Activated T-cell treated with anti-CD3 and anti-CD28 coated beads, Interleukin-2, amount 50 U/mL, for 72 hours (primary cell): ENCODE measurements around the gene ACY1. TPM values are rescaled to one million over a fixed set of nuclear protein-coding genes. Genes with fewer than 3 reads are reported as not detected.

ENCODE experiments used
- ATAC-seq, 2 donors: fragments of 150-1000 bp; cut with Tn5 transposase; replicated peaks in 1 of 2; 2 replicates each; pipeline ENCODE4 v1.10.0; 2021; ENCODE audit warnings: moderate library complexity in 2 of 2, mild to moderate bottlenecking in 1 of 2
- DNase-seq, 2 donors: peaks; one replicate each; pipeline ENCODE4 v3.0.0; 2021 to 2022; ENCODE audit warnings: mixed read lengths in 1 of 2
- H3K27ac Mint-ChIP-seq: one replicate; pipeline ENCODE4 v1.8.0; 2022; ENCODE audit warnings: mild to moderate bottlenecking, moderate library complexity, mixed read lengths
- H3K27me3 Mint-ChIP-seq: one replicate; pipeline ENCODE4 v1.8.0; 2022; ENCODE audit warnings: low read depth, mixed read lengths
- H3K36me3 Mint-ChIP-seq, 2 donors: one replicate each; pipeline ENCODE4 v1.8.0; 2022; ENCODE audit warnings: mixed read lengths in 2 of 2, mild to moderate bottlenecking in 1 of 2; ENCODE audit not compliant: insufficient read depth in 2 of 2
- H3K4me1 Mint-ChIP-seq: one replicate; pipeline ENCODE4 v1.8.0; 2022; ENCODE audit warnings: low read depth, mixed read lengths
- H3K4me3 Mint-ChIP-seq, 2 donors: one replicate each; pipeline ENCODE4 v1.8.0; 2022; ENCODE audit warnings: mild to moderate bottlenecking in 2 of 2, mixed read lengths in 2 of 2, moderate library complexity in 2 of 2
- H3K9me3 Mint-ChIP-seq, 2 donors: one replicate each; pipeline ENCODE4 v1.8.0; 2022; ENCODE audit warnings: mixed read lengths in 2 of 2
- total RNA-seq, 2 donors: library from RNA; stranded (reverse); gene quantifications; one replicate each; pipeline ENCODE4 v1.2.3, GENCODE V29; 2022

Gene ACY1
- total RNA-seq, 2 donors from 2014 or later = 30.2 to 42.4 TPM

DNA sequence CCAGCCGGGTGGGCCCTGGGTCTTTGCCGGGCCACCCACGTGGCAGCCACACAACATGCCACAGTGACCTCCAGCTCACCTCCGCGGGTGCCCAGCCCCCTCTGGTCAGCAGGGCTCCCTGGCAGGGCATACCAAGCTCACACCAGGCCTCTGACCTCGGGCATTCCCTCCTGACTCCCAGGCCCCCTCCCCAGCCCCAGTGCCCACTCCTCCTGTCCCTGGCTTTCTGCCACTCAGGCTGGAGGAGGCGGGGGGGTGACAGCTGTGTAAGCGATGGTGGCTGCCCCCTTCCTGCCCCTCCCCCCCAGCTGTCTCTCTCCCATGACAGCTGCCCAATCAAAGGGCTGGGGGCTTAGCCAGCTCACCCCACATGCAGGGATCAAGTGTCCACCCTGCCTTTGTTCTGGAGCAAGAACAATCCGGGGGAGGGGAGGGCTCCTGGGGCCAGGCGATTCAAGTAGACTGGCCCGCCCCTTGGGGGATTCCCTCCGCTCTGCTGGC is 19.3 kb upstream of the ACY1 start:
- Mint-ChIP-seq H3K27ac (no peak overlapping the region), H3K9me3 (no peaks in the 10 kb centered on the region), H3K27me3 (peaks cover 6% of the 10 kb centered on the region), H3K4me3 (no peak overlapping the region), H3K36me3 (no peaks in the 10 kb centered on the region), H3K4me1 (peaks cover 15% of the 10 kb centered on the region)
- DNase-seq (no peak), ATAC-seq (no peak)

DNA sequence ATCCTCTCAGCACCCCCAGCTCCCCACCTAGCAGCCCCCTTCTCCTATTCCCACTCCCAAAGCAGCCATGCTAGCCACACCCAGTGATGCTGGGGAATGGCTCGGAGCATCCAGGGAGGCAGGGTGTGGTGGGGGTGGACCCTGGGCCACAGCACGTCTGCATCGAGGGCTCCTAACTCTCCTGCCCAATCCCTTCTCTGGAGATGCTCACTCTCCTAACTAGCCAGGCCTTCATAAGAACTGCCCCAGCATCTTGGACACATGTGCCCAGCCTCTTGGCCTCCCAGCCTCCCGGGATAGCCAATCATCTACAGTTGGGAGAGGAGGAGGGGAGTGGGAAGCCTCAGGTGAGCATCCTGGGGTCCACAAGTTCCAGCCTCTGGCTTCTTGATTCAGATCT is 18.8 kb upstream of the ACY1 start:
- H3K4me1 Mint-ChIP-seq = peaks cover 17% of the 10 kb centered on the region
- no peaks in the 10 kb centered on the region for H3K36me3 Mint-ChIP-seq
- H3K27ac Mint-ChIP-seq = no peak overlapping the region
- H3K9me3 Mint-ChIP-seq = no peaks in the 10 kb centered on the region
- DNase-seq = no peak
- H3K4me3 Mint-ChIP-seq = no peak overlapping the region
- H3K27me3 Mint-ChIP-seq = peaks cover 6% of the 10 kb centered on the region
- no peak for ATAC-seq

DNA sequence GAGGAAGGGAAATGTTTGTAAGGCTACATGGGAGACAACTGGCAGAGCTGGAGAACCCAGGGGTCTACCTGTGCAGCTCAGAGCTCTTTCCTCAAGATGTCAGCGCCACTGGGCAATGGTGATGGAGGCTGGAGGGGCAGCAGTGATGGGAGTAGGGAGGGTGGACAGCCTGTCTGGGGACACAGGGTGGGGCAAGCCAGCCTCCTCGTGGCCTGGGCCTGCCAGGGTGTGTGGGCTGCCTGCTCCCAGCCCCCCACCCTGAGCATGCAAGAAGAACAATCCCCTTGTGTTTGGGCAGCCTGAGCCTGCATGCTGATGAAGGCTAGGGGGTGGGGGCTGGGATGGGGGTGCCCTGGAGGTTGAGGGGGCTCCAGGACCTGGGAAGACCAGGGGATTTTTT is 17.3 kb upstream of the ACY1 start:
- Mint-ChIP-seq H3K27me3 (peaks cover 6% of the 10 kb centered on the region), H3K27ac (no peak overlapping the region), H3K9me3 (no peaks in the 10 kb centered on the region), H3K4me3 (peak overlapping the region; percentile 81 to 83), H3K36me3 (no peaks in the 10 kb centered on the region), H3K4me1 (peaks cover 17% of the 10 kb centered on the region)
- no peak for DNase-seq
- no peak for ATAC-seq

DNA sequence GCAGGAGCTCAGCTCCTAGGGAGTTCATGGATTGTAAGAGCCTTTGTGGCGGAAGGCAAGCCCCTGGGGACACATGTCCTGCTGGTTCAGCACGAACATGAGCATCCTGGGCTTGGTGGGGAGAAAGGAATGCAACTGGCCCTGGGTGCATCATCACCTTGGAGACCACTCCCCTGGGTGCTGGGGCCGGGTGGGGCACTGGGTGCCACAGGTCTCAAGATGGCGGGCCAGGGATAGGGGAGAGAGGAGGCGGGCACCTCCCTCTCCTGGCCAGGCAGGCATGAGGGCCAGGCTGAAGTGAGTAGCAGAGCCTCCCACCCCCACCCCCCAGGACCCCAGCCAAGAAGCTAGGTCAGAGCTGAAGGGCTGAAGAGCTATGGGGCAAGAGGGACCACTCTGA is 16.8 kb upstream of the ACY1 start:
- peaks cover 6% of the 10 kb centered on the region for H3K27me3 Mint-ChIP-seq
- H3K4me1 Mint-ChIP-seq = peaks cover 17% of the 10 kb centered on the region
- DNase-seq (no peak), ATAC-seq (no peak)
- H3K27ac Mint-ChIP-seq = no peak overlapping the region
- peak overlapping the region; percentile 81 to 83 for H3K4me3 Mint-ChIP-seq
- no peaks in the 10 kb centered on the region for H3K36me3 Mint-ChIP-seq
- H3K9me3 Mint-ChIP-seq = no peaks in the 10 kb centered on the region

DNA sequence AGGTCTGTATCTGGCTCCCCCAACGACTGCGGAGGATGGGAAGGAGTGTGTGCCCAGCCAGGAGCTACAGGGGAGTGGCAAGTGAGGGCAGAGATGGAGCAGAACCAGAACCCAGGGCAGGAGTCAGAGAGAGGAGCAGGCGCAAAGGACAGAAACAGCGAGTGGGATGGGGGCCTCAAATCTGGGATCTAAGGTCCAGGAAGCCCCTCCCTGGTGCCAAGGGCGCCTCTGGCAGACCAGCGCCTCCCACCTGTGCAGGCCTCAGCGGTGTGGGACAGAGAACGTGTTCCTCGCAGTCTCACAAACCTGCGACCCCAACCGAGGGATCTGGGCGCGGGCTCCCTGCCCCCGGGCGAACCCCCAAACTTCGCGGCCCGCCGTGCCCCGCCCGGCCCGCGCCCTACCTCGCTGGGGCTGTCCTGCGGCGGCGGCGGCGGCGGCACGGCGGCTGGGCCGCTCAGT is 16.4 kb upstream of the ACY1 start:
- peak overlapping the region; percentile 7 for H3K27ac Mint-ChIP-seq
- peaks cover 17% of the 10 kb centered on the region for H3K4me1 Mint-ChIP-seq
- no peaks in the 10 kb centered on the region for H3K9me3 Mint-ChIP-seq
- H3K27me3 Mint-ChIP-seq = peaks cover 6% of the 10 kb centered on the region
- DNase-seq (peak in 1 of 2 donors; percentile 58), ATAC-seq (peak; percentile 73 to 77)
- no peaks in the 10 kb centered on the region for H3K36me3 Mint-ChIP-seq
- H3K4me3 Mint-ChIP-seq = peak overlapping the region; percentile 81 to 83

DNA sequence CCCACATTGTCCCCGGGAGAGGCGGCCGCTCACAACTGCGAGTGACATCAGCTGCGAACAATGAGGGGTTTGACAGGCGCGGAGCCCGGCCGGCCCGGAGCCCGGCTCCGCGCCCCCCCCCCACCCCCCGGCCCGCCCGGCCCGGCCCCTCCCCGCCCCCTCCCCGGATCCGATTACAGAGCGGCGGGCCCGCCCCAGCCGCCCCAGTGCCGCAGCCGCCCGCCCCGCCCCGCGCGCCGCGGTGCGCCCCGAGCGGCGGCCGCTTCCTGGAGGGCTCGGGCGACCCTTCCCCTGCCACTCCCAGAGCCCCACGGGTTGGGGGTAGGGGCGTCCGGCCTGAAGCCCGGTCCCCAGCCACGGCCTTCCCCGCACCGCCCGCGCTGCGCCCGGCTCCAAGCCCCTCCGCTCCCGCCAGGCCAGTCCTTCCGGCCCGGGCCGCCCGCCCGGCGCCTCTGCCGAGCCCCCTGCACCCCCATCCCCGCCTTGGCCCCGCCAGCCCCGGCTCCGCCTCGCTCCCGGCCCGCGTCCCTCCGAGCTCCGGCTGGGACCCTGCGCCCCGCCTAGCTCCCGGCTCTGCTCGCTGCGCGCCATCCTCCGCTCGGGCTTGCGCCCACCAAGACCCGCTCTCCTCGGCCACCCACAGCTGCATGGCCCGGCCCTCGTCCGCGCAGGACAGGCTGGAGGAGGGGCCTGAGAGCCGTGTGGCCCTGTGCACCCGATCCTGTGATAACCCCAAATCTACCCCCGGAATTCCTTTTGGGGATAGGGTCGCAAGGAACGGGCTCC is 15.8 kb upstream of the ACY1 start, which contains the start of gene PCBP4:
Gene PCBP4, minus strand, starts transcription at position 71 of the 786 bp plus-strand sequence. CDS start 6,214 bp downstream, outside the sequence.
- H3K27ac Mint-ChIP-seq = peak within 1 kb of the TSS; percentile 57
- peak within 1 kb of the TSS; percentile 89 to 91 for H3K4me3 Mint-ChIP-seq
- H3K27me3 Mint-ChIP-seq = peaks cover 6% of the 10 kb centered on the region
- peaks cover 17% of the 10 kb centered on the region for H3K4me1 Mint-ChIP-seq
- peak; percentile 77 to 80 for ATAC-seq
- no peaks in the 10 kb centered on the region for H3K36me3 Mint-ChIP-seq
- DNase-seq = peak; percentile 42 to 50
- H3K9me3 Mint-ChIP-seq = no peaks in the 10 kb centered on the region

DNA sequence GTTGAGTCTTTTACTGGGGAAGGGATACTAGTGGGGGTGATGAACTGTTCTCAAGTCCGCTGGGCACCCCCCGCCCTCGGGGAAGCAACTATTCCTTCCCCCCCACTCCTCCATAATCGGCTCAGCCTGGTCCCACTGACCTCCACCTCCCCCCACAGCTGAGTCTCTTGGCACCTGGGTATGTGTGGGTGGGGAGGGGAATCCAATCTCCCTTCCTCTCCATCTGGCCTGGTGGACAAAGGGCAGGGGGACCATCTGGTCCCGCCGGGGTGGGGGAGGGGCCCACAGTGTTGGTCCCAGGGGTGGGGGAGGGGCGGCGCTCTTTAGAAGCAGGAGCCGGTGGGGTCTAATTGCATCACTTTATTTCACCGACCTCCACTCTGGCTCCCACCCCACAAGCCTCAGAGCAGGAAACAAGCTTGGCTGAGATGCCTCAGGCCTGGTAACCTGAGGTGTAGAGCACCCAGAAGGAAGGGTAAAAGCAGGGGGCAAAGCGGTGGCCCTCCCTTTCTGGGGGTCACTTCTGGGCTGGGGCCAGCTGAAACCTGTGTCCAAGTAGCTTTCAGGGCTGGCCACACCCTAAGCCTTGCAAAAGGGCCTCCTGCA is 15.1 kb upstream of the ACY1 start:
- Mint-ChIP-seq H3K9me3 (no peaks in the 10 kb centered on the region), H3K27ac (no peak overlapping the region), H3K36me3 (no peaks in the 10 kb centered on the region), H3K27me3 (peaks cover 6% of the 10 kb centered on the region), H3K4me3 (peak overlapping the region; percentile 89 to 91), H3K4me1 (peaks cover 17% of the 10 kb centered on the region)
- DNase-seq (no peak), ATAC-seq (no peak)

DNA sequence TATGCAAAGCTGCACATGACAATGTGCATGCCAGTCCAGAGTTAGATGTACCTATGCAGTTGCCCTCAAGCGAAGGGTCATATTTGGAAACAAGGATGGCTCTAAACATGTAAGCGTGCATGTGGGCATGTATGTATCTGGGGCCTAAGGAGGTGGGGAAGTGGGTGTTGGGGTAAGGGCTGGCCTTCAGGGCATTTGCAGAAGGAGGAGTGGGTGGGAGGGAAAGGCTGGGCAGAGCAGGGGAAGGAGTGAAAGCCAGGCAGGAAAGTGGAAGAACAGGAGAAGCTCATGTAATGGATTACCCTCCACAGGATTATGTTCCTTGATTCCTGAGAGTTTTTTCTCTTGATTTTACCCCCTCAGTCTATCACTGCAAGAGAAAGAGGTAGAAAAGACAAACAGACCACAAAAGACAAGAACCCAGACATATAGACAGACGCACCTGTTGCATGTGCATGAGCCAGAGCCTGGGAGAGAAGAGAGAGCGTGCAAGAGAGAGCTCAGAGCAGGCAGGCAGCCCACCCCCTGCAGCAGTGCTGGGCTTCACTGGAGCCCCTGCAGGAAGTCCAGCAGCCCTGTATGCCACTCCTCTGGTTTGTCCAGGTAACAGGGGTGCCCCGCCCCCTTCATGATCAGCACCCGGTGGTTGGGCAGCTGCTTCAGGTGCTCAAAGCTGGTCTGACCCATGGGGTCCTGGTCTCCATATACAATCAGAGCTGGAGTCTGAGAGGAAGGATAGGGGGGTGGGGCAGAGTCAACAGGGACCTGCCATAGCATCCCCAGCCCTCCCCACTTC is 14.3 kb upstream of the ACY1 start:
- ATAC-seq = no peak
- Mint-ChIP-seq H3K4me3 (peak overlapping the region in 1 of 2 donors; percentile 89), H3K27me3 (peaks cover 6% of the 10 kb centered on the region), H3K36me3 (peaks cover 0 to 5% of the 10 kb centered on the region in 2 donors), H3K9me3 (no peaks in the 10 kb centered on the region), H3K27ac (no peak overlapping the region), H3K4me1 (peaks cover 24% of the 10 kb centered on the region)
- no peak for DNase-seq

DNA sequence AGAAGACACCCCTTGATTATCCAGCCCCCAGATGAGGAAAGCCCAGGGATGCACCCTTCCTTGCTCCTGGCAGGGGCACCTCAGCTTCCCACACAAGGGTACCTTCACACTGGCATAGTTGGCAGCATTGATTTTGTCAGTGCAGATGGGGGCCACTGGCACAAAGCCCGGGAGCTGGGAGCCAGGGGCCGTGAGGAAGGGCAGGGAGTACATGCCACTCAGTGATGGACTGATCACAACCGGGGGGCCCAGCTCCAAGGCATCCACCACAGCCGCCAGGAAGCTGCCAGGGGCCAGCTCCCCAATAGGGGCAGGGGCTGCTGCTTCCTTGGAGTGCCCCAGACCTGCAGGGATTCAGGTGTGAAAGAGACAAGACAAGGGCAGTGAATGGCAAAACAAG is 13.5 kb upstream of the ACY1 start:
- peaks cover 0 to 5% of the 10 kb centered on the region in 2 donors for H3K36me3 Mint-ChIP-seq
- H3K27ac Mint-ChIP-seq = no peak overlapping the region
- ATAC-seq (no peak), DNase-seq (no peak)
- no peaks in the 10 kb centered on the region for H3K9me3 Mint-ChIP-seq
- H3K4me1 Mint-ChIP-seq = peaks cover 30% of the 10 kb centered on the region
- no peak overlapping the region for H3K4me3 Mint-ChIP-seq
- H3K27me3 Mint-ChIP-seq = peaks cover 6% of the 10 kb centered on the region

DNA sequence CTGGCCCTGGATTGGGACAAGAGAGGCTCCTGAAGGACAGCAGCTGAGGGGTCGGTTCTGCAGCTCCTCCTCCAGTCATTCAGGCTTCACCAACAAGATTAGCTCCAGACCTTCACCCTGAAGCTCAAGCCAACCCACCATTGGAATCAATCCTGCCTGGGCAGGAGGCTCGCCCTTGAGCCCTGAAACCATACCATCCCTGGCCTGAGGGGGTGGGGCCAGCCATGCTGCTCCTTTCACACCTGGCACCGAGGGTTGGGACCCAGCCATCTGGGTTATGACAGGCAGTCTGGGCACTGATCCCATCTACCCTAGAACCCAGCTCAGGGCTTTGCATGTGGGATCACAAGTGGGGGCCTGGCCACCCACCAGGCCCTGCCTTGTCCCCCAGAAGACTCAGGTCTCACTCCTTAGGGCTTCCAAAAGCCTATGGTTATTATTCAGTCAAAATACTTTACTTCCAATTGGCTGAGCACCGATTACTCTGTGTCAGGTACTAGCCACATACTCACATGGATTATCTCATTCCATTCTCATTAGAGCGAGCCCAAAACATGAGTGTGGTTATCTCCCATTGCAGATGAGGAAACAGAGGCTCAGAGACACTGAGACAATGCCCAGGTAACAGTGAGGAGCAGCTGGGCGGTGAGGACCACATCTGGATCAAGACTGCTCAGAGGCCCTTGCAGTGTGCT is 12.6 kb upstream of the ACY1 start:
- ATAC-seq = no peak
- Mint-ChIP-seq H3K4me1 (peaks cover 37% of the 10 kb centered on the region), H3K9me3 (no peaks in the 10 kb centered on the region), H3K27ac (no peak overlapping the region), H3K27me3 (no peaks in the 10 kb centered on the region), H3K4me3 (no peak overlapping the region), H3K36me3 (peaks cover 0 to 5% of the 10 kb centered on the region in 2 donors)
- no peak for DNase-seq

DNA sequence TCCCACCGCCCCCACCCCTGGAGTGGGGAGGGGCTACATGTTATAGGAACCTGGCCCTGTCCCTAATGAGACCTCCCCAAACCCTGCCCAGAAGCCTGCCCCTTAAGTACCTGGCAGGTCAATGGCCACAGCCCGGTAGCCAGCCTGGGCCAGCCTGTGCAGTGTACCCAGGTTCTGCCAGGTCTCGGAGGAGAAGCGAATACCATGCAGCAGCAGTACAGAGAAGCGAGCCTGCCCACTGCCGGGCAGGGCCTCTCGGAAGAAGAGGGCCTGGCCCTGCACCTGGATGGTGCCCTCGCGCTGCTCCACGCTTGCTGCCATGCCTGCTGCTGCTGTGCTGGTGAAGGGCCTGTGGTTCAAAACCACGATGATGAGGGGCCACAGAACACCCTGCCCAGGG is 12.0 kb upstream of the ACY1 start:
- H3K36me3 Mint-ChIP-seq = peaks cover 0 to 5% of the 10 kb centered on the region in 2 donors
- no peak overlapping the region for H3K27ac Mint-ChIP-seq
- ATAC-seq (no peak), DNase-seq (no peak)
- H3K9me3 Mint-ChIP-seq = no peaks in the 10 kb centered on the region
- H3K27me3 Mint-ChIP-seq = no peaks in the 10 kb centered on the region
- H3K4me1 Mint-ChIP-seq = peaks cover 37% of the 10 kb centered on the region
- peak overlapping the region in 1 of 2 donors; percentile 6 for H3K4me3 Mint-ChIP-seq

DNA sequence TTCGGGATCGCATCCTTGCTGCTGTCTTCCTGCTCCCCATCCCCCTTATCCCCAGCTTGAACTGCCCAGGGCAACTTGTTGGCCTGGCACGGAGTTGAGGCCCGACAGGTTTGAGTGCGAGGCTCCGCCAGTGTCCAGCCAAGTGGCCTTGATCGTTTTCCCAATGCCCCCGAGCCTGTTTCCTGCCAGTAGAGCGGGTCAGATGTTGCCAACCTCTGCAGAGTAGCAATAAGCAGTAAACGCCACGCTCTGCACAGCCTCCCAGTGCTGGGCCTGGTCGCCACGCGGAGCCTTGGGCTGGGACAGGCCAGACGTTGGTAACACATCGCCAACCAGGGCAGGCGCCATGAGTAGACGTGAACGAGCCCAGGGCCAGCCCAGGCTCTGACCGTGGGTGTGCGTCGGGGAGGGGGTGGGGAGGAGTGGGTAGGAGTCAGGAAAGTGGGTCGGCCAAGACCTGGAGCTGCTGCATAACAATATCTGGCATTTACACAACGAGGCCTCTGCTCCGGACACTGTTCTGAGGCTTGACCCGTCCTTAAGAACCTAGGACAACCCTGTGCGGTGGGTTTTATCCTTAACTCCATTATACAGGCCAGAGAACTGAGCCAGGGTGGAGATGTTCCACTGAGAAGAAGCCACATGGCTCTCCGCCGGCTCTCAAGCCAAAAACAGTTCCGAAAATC is 8.9 kb upstream of the ACY1 start:
- DNase-seq (peak in 1 of 2 donors; percentile 29), ATAC-seq (peak; percentile 19 to 30)
- peak overlapping the region; percentile 21 for H3K27ac Mint-ChIP-seq
- peaks cover 0 to 5% of the 10 kb centered on the region in 2 donors for H3K36me3 Mint-ChIP-seq
- no peaks in the 10 kb centered on the region for H3K9me3 Mint-ChIP-seq
- no peaks in the 10 kb centered on the region for H3K27me3 Mint-ChIP-seq
- peak overlapping the region; percentile 98 to 99 for H3K4me3 Mint-ChIP-seq
- peaks cover 30% of the 10 kb centered on the region for H3K4me1 Mint-ChIP-seq
